Liver (tissue), 9 donors: ENCODE measurements around the gene LANCL3. TPM values are rescaled to one million over a fixed set of nuclear protein-coding genes. Genes with fewer than 3 reads are reported as not detected.
A peak's percentile ranks its signal among the peaks of the same experiment; 100 is the strongest.
"Not testable (repeated sequence)": the region's sequence is repeated elsewhere in the genome, so short reads cannot be mapped to it uniquely, and the experiment has no call there.

Experiments
- DNase-seq: peaks from one replicate; pipeline ENCODE4 v3.0.0-alpha.2; 2017; ENCODE audit warnings: low spot score
- H3K27ac ChIP-seq, 2 donors: one replicate each; pipeline ENCODE4 v1.7.0; 2013; ENCODE audit warnings: inconsistent platforms in 2 of 2, low read length in 2 of 2, control low read depth in 1 of 2, low read depth in 1 of 2, mild to moderate bottlenecking in 1 of 2
- H3K27me3 ChIP-seq, 4 donors: one replicate each; pipeline versions ENCODE4 v1.6.1 to v1.7.0; 2013; ENCODE audit warnings: low read length in 3 of 4, inconsistent platforms in 1 of 4, mild to moderate bottlenecking in 1 of 4, moderate library complexity in 1 of 4; ENCODE audit not compliant: control insufficient read depth in 4 of 4, insufficient read depth in 4 of 4
- H3K36me3 ChIP-seq, 4 donors: one replicate each; pipeline versions ENCODE4 v1.6.1 to v1.7.0; 2013; ENCODE audit warnings: low read length in 3 of 4, mild to moderate bottlenecking in 3 of 4, low read depth in 1 of 4, moderate library complexity in 1 of 4; ENCODE audit not compliant: control insufficient read depth in 4 of 4, insufficient read depth in 3 of 4
- H3K4me1 ChIP-seq, 4 donors: one replicate each; pipeline versions ENCODE4 v1.6.1 to v1.7.0; 2013; ENCODE audit warnings: low read length in 3 of 4, mild to moderate bottlenecking in 3 of 4, moderate library complexity in 1 of 4; ENCODE audit not compliant: control insufficient read depth in 4 of 4, insufficient read depth in 4 of 4
- H3K4me3 ChIP-seq, 3 donors: one replicate each; pipeline versions ENCODE4 v1.6.1 to v1.7.0; 2013; ENCODE audit warnings: low read length in 3 of 3, control low read depth in 1 of 3, low read depth in 1 of 3, mild to moderate bottlenecking in 1 of 3
- H3K9ac ChIP-seq, 2 donors: one replicate each; pipeline ENCODE4 v1.7.0; 2013; ENCODE audit warnings: low read length in 2 of 2, mild to moderate bottlenecking in 2 of 2, moderate library complexity in 2 of 2, control low read depth in 1 of 2, low read depth in 1 of 2
- H3K9me3 ChIP-seq, 4 donors: one replicate each; pipeline versions ENCODE4 v1.6.1 to v1.7.0; 2013; ENCODE audit warnings: low read length in 3 of 4; ENCODE audit not compliant: control insufficient read depth in 4 of 4
- ATF3 ChIP-seq: IDR thresholded peaks from 2 replicates; pipeline ENCODE4 v1.6.1; 2016; ENCODE audit warnings: antibody characterized with exemption
- CTCF ChIP-seq: fragments of 150-350 bp; IDR thresholded peaks from 2 replicates; pipeline ENCODE4 v1.5.1; 2017; ENCODE audit warnings: improper control_type of control experiment, low read depth, low read length; ENCODE audit not compliant: missing input control
- EGR1 ChIP-seq, 2 donors: IDR thresholded peaks; 2 replicates each; pipeline ENCODE4 v1.6.1; 2016 to 2018; ENCODE audit warnings: antibody characterized with exemption in 2 of 2, low read depth in 2 of 2
- FOXA2 ChIP-seq: IDR thresholded peaks from 2 replicates; pipeline ENCODE4 v1.6.1; 2016; ENCODE audit warnings: antibody characterized with exemption
- HNF4A ChIP-seq, 2 donors: conservative IDR thresholded peaks; 2 replicates each; pipeline ENCODE4 v1.6.1; 2016; ENCODE audit warnings: antibody characterized with exemption in 2 of 2, mild to moderate bottlenecking in 2 of 2
- MAX ChIP-seq: IDR thresholded peaks from 2 replicates; pipeline ENCODE4 v1.6.1; 2016; ENCODE audit warnings: antibody characterized with exemption
- RAD21 ChIP-seq, 2 donors: IDR thresholded peaks; 2 replicates each; pipeline ENCODE4 v1.6.1; 2016; ENCODE audit warnings: antibody characterized with exemption in 2 of 2, mild to moderate bottlenecking in 2 of 2
- REST ChIP-seq: IDR thresholded peaks from 2 replicates; pipeline ENCODE4 v1.6.1; 2016; ENCODE audit warnings: antibody characterized with exemption, mild to moderate bottlenecking
- RXRA ChIP-seq, 2 donors: IDR thresholded peaks; 2 replicates each; pipeline ENCODE4 v1.6.1; 2017 to 2018; ENCODE audit warnings: antibody characterized with exemption in 2 of 2, mild to moderate bottlenecking in 1 of 2
- SP1 ChIP-seq: IDR thresholded peaks from 2 replicates; pipeline ENCODE4 v1.6.1; 2018; ENCODE audit warnings: antibody characterized with exemption, mild to moderate bottlenecking
- TAF1 ChIP-seq: conservative IDR thresholded peaks from 2 replicates; pipeline ENCODE4 v1.6.1; 2016; ENCODE audit warnings: antibody characterized with exemption, mild to moderate bottlenecking
- YY1 ChIP-seq: IDR thresholded peaks from 2 replicates; pipeline ENCODE4 v1.6.1; 2016; ENCODE audit warnings: antibody characterized with exemption, mild to moderate bottlenecking
- WGBS: extraction: QIAGEN DNeasy Blood & Tissue Kit; methylation state at CpG from one replicate; pipeline ENCODE4 v1.1.7; 2013; 5-methylcytosine and 5-hydroxymethylcytosine counted together
- polyA plus RNA-seq, 2 donors: library from polyadenylated mRNA; stranded (reverse) in 1 of 2; unstranded in 1 of 2; fragments of 200-250 nt in 1 of 2; fragments of >200 nt in 1 of 2; fragmentation: Nextera tagmentation in 1 of 2; extraction: Ambion mirVana in 1 of 2; gene quantifications; one replicate each; pipeline versions ENCODE4 v1.2.1 to v1.2.3, GENCODE V29; 2013 to 2015
- total RNA-seq, 2 donors: library from RNA; depleted of rRNA; stranded (reverse); fragments of >200 nt; gene quantifications; one replicate each; pipeline ENCODE4 v1.2.3, GENCODE V29; 2014
- donor health status: healthy.
- donor health status: healthy.
- donor health status: healthy.
- donor health status: healthy.
- donor health status: healthy.

The LANCL3 gene
- total and polyA plus RNA-seq, 4 donors, result under 0.01 to 2.1 (median 0.01) TPM; not detected in 1

GRCh38 chrX:37646254-37646653 is 74.8 kb downstream of the LANCL3 start:
- Histone ChIP-seq H3K36me3 (no peaks in the 10 kb centered on the region), H3K4me3 (no peak overlapping the region), H3K9ac (no peak overlapping the region), H3K27ac (no peak overlapping the region), H3K9me3 (no peaks in the 10 kb centered on the region), H3K27me3 (peaks cover 0 to 3% (median 0%) of the 10 kb centered on the region in 4 donors), H3K4me1 (no peaks in the 10 kb centered on the region)
- TF ChIP-seq EGR1 (IDR thresholded peaks at IDR 0.05; ENCODE audit: low read depth in 2 of 2) (no peak), MAX (no peak), YY1 (no peak), CTCF (no peak), RAD21 (IDR thresholded peaks at IDR 0.05) (peak in 1 of 2 donors; percentile 12)
- no peak for DNase-seq

GRCh38 chrX:37650879-37651278 is 79.4 kb downstream of the LANCL3 start:
- H3K27ac ChIP-seq, H3K27me3 ChIP-seq, H3K9me3 ChIP-seq, DNase-seq, H3K36me3 ChIP-seq, H3K4me1 ChIP-seq, H3K4me3 ChIP-seq, H3K9ac ChIP-seq: not testable (repeated sequence)
- 93% methylated on average over 2 of the region's 2 CpGs for WGBS

- H3K4me1 ChIP-seq, result no peaks in the 10 kb centered on the region
- TF ChIP-seq RAD21 (IDR thresholded peaks at IDR 0.05), result no peak
- TF ChIP-seq SP1, result no peak
- TF ChIP-seq CTCF, result no peak
- TF ChIP-seq TAF1, result no peak
- no peak for TF ChIP-seq EGR1 (IDR thresholded peaks at IDR 0.05; ENCODE audit: low read depth in 2 of 2)
- no peak for TF ChIP-seq YY1
- TF ChIP-seq FOXA2, result no peak
- TF ChIP-seq REST, result no peak
- no peak for TF ChIP-seq RXRA (IDR thresholded peaks at IDR 0.05)
- no peak for TF ChIP-seq ATF3
- TF ChIP-seq HNF4A (conservative IDR thresholded peaks at IDR 0.05), result no peak
- H3K36me3 ChIP-seq, result no peaks in the 10 kb centered on the region
- H3K9me3 ChIP-seq, result no peaks in the 10 kb centered on the region
- no peak overlapping the region for H3K9ac ChIP-seq
- no peak overlapping the region for H3K27ac ChIP-seq
- no peaks in the 10 kb centered on the region for H3K27me3 ChIP-seq
- WGBS, result 88% methylated on average over 1 of the region's 1 CpG
- no peak for DNase-seq
- no peak overlapping the region for H3K4me3 ChIP-seq
These were observed 80.5 kb downstream of the LANCL3 start for GRCh38 chrX:37651921-37652452.
